Measurements from ENCODE around the gene TRDN.
"Not testable (repeated sequence)": the region's sequence is repeated elsewhere in the genome, so short reads cannot be mapped to it uniquely, and the experiment has no call there.

Gene TRDN

DNA sequence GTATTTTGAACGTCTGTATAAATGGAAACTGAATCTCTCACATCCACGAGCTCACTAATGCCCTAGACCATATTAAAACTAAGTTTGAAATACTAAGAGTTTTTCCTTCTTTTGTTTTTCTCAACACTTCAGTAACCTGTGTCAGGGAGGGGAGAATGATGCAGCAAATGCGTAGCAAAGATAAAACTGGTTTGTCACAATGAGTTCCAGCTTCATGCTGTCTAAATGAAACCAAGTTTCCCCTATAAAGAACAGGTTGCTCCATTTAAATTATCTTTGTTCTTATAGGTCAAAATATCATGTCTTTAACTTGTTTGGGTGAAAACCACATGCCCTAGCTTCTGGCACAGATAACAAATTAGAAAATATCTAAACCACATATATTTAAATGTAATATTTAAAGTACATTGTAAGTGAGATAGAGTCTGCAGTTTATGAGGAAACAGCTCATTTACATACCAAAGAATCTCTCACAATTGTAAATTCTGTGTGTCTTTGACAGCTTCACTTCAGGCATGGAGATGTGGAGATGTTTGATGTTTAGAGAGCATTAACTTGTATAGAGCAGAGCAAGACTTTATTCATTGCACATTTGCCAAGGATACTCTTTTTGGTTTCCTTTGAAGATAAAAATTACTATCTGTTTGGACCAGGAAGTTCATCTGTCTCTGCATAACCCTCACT is 7.3 kb downstream of the TRDN start:
- no peak for DNase-seq (ENCODE audit: low spot score)

- DNase-seq (ENCODE audit: low spot score), result no peak
Observed at GRCh38 chr6:123625696-123626095, 11.1 kb downstream of the TRDN start.

DNA sequence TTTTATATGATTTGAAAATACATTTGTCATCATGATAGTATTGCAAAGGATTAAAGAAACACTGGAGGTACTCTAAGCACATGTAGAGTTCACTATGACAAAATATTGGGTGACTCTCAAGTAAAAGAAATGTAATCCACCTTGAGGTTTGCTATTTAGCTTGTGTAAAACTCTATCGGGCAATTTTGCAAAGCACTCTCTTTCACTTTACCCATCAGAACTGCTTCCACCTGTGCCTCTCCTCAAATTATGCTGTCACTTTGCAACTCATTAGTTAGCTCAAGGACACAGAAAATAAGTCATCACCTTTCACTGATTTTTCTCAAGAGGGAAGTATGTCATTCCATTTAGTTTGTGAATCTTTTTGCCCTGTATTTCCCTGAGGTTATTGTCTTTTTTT is 14.0 kb downstream of the TRDN start:
- no peak for DNase-seq (ENCODE audit: low spot score)

DNA sequence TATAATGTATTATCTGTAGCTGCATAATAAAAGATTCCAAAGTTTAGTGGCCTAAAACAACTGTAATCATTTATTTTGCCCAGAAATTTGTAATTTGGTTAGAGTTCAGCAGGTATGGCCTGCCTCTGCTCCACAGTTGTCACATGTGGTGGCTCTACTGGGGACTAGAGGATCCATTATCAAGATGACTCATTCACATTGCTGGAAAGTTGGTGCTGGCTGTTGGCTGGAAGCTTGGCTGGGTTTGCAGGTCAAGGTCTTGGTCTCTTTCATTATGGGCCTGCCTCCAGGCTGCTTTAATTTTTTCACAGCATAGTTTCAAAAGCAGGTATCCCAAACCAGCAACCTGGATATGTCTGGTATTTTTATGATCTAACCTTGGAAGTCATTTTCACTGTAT is 17.6 kb downstream of the TRDN start:
- no peak for DNase-seq (ENCODE audit: low spot score)

- DNase-seq (ENCODE audit: low spot score), result no peak
Observed at GRCh38 chr6:123616942-123617341, 19.8 kb downstream of the TRDN start.

- no peak for DNase-seq (ENCODE audit: low spot score)
Observed at GRCh38 chr6:123616016-123616415, 20.7 kb downstream of the TRDN start.

DNA sequence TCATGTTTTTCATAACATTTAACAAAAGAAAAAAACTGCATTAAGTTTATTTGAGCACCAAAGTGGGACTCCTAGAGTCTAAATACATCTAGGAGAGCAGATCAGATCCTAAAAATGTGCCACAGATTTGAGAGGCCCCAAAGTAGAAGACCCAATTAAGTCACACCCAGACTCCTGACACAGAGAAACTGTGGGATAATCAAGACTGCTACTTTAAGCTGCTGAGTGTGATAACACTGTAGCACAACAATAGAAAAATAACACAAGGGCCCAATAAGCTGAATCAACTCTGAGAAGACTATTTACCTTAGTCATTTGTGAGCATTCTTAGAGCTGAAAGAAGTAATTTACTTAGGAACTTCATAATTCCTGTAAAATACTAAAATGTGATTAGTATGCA is 26.0 kb downstream of the TRDN start:
- no peak for DNase-seq (ENCODE audit: low spot score)

GRCh38 chr6:123604067-123604466 is 32.7 kb downstream of the TRDN start:
- no peak for DNase-seq (ENCODE audit: low spot score)

DNA sequence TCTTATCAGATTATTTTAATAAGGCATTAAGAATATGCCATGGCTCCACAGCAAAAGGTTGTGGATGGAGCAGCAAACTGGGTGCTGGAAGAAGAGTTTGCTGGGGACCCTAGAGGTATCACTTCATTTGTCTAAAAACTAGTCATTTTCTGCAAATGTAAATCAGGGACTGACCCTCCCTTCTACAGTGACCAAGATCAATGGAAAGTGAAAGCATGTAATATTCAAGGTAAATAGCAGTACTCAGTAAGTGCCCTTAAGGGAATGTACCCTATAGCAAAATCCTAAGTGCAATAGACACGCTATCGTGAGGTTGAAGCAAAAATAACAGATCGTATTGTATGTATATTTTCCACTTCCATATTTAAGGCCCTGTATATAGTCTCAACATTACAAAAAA is 38.7 kb downstream of the TRDN start:
- DNase-seq (ENCODE audit: low spot score), result no peak

DNA sequence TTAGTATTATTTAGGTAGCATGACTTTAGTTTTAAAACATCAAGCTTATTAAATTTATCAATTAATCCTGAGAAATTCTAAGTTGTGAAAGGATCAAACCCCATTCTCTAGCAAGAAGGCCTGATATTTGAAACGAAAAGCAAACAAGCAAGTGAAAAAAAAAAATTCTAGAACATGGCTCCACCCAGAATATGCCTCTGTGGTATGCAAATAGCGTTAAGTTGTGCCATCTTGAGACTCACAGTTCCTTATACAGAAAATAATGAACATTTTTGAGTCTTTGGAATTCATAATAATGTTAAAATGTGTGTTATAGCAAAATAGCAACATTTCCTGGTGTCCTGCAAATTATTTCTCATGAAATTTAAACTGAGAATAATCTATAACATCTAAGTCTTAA is 42.0 kb downstream of the TRDN start:
- DNase-seq (ENCODE audit: low spot score), result no peak

GRCh38 chr6:123592426-123592825 is 44.3 kb downstream of the TRDN start:
- DNase-seq (ENCODE audit: low spot score), result no peak

GRCh38 chr6:123589973-123590372 is 46.8 kb downstream of the TRDN start:
- no peak for DNase-seq (ENCODE audit: low spot score)

GRCh38 chr6:123589317-123589716 is 47.4 kb downstream of the TRDN start:
- no peak for DNase-seq (ENCODE audit: low spot score)

DNA sequence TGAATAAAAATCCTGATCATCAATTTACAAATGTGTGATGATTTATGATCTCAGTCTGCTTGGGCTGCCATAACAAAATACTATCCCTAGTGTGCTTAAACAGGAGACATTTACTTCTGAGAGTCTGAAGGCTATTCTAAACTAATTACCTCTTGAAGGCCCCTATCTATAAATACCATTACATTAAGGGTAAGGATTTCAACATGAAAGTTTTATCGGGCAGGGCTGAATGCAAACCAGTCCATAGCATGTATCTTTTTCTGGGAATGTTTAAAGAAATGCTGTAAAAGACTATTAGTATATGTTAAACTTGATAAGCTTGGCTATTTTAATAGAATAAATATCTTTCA is 48.2 kb downstream of the TRDN start:
- no peak for DNase-seq (ENCODE audit: low spot score)

- no peak for DNase-seq (ENCODE audit: low spot score)
Observed at GRCh38 chr6:123587838-123588545, 48.8 kb downstream of the TRDN start.

DNA sequence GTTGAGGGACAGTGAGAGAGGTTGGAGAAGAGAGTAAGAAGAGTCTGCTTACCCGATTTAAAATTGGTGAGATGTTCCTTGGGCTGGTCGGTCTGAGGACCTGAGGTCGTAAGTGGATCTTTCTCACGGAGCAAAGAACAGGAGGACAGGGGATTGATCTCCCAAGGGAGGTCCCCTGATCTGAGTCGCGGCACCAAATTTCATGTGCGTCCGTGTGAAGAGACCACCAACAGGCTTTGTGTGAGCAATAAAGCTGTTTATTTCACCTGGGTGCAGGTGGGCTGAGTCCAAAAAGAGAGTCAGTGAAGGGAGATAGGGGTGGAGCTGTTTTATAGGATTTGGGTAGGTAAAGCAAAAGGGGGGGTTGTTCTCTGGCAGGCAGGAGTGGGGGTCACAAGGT is 49.3 kb downstream of the TRDN start:
- not testable (repeated sequence) for DNase-seq (ENCODE audit: low spot score)

DNA sequence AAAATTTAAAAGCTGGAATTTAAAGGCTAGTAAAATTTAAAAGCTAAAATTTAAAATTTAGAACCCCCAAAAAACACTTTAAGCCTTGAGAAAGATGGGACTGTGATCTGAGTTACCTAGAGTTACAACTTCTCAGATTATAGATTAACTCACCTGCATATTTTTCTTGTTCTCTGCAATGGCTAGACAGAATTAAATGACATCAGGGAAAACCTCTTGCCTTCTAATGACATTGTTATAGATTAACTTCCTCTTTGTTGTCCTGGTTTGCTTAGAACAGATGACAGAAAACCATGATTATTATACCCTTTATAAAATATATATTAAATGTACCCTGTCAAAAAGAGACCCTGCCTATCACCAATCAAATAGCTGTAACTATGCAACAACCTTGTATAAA is 56.4 kb downstream of the TRDN start:
- DNase-seq (ENCODE audit: low spot score), result no peak

DNA sequence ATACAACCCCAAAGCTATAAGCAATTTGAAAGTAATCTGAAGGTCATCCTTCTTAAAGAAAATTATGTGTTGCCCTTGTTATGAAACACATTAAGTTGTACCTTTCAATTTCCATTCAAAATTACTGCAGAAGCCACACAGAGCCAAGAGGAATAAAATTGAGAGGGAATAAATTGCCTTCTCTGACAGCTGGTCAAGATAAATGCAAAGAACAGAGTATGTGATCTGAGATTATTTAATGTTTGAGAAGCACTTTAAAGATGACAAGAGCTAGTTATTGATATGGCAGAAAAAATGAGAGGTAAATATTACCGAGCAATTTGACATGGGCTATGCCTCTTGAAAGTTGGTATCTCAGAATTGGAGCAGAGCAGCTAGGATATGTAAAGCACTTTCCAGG is 61.6 kb downstream of the TRDN start:
- DNase-seq (ENCODE audit: low spot score), result no peak

DNA sequence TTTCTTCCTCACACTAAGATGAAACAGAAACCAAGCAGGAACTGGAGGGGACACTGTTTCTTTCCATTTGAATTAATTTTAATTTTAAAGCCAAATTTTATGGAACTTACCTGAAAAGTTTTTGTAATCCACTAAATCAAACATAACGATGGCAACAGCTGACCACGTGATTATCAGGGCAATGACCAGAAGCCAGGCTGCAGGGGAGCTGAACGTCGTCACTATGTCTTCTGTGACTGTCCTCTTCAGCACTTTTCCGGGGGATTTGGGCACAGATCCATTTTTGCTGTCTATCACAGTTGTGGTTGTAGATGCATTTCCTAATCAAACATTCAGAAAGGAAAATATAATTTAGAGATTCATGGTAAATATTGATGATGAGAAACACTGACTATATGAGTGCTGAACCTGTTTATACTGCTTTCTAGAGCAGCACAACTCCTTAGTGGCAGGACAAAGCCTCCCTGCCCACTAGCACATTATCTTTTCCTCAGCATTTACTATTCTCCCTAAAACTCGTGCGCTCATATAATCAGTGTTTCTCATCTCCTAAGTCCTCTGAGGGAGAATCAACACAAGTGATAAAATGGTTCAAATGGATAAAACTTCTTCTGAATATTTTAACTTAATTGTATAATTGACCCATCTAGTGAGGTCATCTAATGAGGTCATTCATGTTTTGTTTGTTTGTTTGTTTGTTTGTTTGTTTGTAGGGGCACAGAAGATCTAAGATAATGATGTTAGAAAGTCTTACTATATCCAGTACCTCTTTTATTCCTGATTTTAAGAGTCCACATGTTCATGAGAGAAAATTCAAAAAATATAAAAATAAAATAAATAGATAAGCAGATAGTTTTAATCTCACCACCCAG is 65.7 kb downstream of the TRDN start:
- DNase-seq (ENCODE audit: low spot score), result peak; percentile 7

- no peak for DNase-seq (ENCODE audit: low spot score)
Observed at GRCh38 chr6:123569575-123569974, 67.2 kb downstream of the TRDN start.

DNA sequence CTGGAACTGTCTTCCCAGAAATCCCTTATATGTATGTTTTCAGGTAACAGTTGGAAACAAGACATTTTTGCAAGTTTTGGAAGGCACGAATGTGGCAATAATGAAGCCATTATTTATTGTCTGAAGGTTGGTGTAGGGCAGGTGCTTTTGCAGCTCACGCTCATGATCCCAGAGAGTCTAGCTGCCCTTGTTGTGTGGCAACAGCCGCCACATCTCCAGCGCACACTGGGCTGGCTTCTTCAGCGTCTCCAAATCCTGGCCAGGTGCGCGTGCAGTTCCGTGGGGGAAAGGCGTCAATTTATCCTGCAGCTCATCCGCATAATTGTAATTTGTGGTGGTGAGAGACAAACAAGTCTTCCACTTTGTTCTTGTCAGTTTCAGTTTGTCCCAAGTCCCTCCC is 71.2 kb downstream of the TRDN start:
- DNase-seq (ENCODE audit: low spot score), result no peak

GRCh38 chr6:123564361-123564760 is 72.4 kb downstream of the TRDN start:
- DNase-seq (ENCODE audit: low spot score), result no peak

DNA sequence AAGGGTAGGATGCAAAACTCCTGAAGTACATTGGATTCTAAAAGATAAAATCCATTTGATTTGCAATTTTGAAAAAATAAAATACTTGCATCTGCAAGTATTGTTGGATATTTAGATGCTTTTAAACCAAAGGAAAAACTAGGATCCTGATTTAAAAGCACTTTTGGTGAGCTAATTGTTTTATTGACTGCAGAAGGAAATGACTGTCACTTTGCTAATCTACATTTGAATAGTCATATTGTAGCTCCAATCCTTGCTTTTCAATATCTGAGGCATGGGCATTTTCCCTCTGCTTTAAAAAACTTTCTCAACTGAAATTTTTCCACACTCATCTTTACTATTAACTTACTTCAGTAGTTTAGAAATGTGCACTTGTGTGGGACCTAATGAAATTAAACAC is 74.1 kb downstream of the TRDN start:
- DNase-seq (ENCODE audit: low spot score), result no peak
